Measurements from ENCODE around the gene RBM47.

DNA sequence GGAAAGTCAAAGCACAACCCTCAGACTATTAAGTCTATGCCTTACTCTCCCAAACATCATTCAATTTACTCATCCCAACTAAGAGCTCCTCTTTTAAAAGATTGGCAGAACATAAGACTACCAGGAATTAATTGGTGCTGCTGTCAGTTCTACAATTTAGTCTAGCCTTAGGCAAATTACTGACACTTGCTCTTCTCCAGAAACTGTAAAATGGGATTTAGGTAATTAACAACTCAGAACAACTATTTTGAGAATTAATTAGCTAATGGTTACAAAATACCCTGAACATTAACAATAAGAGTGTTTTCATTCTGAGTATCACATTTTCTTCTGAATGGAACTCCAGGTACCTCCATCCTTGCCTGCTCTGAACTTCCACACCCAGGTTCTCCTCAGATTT lies 36.2 kb upstream of the RBM47 start:
- TF ChIP-seq ELF4 (IDR thresholded peaks at IDR 0.05) (no peak), ARNT (IDR thresholded peaks at IDR 0.05) (no peak), FOXM1 (IDR thresholded peaks at IDR 0.05; ENCODE audit: borderline replicate concordance) (no peak), L3MBTL2 (conservative IDR thresholded peaks at IDR 0.05) (no peak), SUZ12 (IDR thresholded peaks at IDR 0.05) (no peak), NFRKB (IDR thresholded peaks at IDR 0.05) (no peak), SP1 (IDR thresholded peaks at IDR 0.05) (no peak), FOXK2 (IDR thresholded peaks at IDR 0.05) (no peak), BHLHE40 (IDR thresholded peaks at IDR 0.05; ENCODE audit: borderline replicate concordance) (no peak), TARDBP (IDR thresholded peaks at IDR 0.05) (no peak), HDGF (IDR thresholded peaks at IDR 0.05; ENCODE audit: borderline replicate concordance) (no peak), FOXA1 (IDR thresholded peaks at IDR 0.05) (no peak), CTBP1 (IDR thresholded peaks at IDR 0.05; ENCODE audit: borderline replicate concordance) (no peak)
